Sigmoid colon (tissue), 7 donors: ENCODE results near the gene NUP214. TPM values are rescaled to one million over a fixed set of nuclear protein-coding genes. Genes with fewer than 3 reads are reported as not detected.
"Not testable (repeated sequence)": the region's sequence is repeated elsewhere in the genome, so short reads cannot be mapped to it uniquely, and the experiment has no call there.

ENCODE experiments used
- DNase-seq: peaks from one replicate; pipeline ENCODE4 v3.0.0-alpha.2; 2019
- H3K27ac ChIP-seq, 4 donors: fragments of 200-600 bp; sonication (generic); one replicate each; pipeline ENCODE4 v1.5.1; 2016 to 2019; ENCODE audit warnings: mild to moderate bottlenecking in 1 of 4
- H3K27me3 ChIP-seq, 3 donors: fragments of 200-600 bp; sonication (generic); one replicate each; pipeline ENCODE4 v1.5.1; 2019; ENCODE audit warnings: mild to moderate bottlenecking in 1 of 3
- H3K36me3 ChIP-seq, 4 donors: fragments of 200-600 bp; sonication (generic); one replicate each; pipeline ENCODE4 v1.5.1; 2016 to 2019
- H3K4me1 ChIP-seq, 4 donors: fragments of 200-600 bp; sonication (generic); one replicate each; pipeline ENCODE4 v1.5.1; 2017 to 2019
- H3K4me3 ChIP-seq, 4 donors: fragments of 200-600 bp; sonication (generic); one replicate each; pipeline ENCODE4 v1.5.1; 2017 to 2019; ENCODE audit warnings: mild to moderate bottlenecking in 2 of 4, moderate library complexity in 1 of 4
- H3K9me3 ChIP-seq, 4 donors: fragments of 200-600 bp in 3 of 4; sonication (generic) in 3 of 4; one replicate each; pipeline versions ENCODE4 v1.5.1 to v1.6.1; 2013 to 2019
- CTCF ChIP-seq, 4 experiments: fragments of 450-650 bp in 3 of 4; fragments of 200-600 bp in 1 of 4; IDR thresholded peaks; one replicate each; pipeline ENCODE4 v1.5.1; 2016 to 2019; ENCODE audit warnings: antibody characterized with exemption in 4 of 4, mild to moderate bottlenecking in 3 of 4, moderate library complexity in 2 of 4
- EP300 ChIP-seq, 4 donors: sonication (generic); formaldehyde crosslinking; IDR thresholded peaks; one replicate each; pipeline ENCODE4 v1.6.1; 2017; ENCODE audit warnings: antibody characterized with exemption in 4 of 4
- POLR2A ChIP-seq, 2 donors: fragments of 450-650 bp; IDR thresholded peaks; one replicate each; pipeline ENCODE4 v1.6.1; 2016; ENCODE audit warnings: antibody characterized with exemption in 2 of 2, mild to moderate bottlenecking in 2 of 2, moderate library complexity in 2 of 2
- POLR2AphosphoS5 ChIP-seq, 4 donors: sonication (generic); formaldehyde crosslinking; IDR thresholded peaks; one replicate each; pipeline ENCODE4 v1.6.1; 2017; ENCODE audit warnings: antibody characterized with exemption in 4 of 4
- WGBS, 2 donors: extraction: QIAGEN DNeasy Blood & Tissue Kit; methylation state at CpG; one replicate each; pipeline ENCODE4 v1.1.7; 2013; 5-methylcytosine and 5-hydroxymethylcytosine counted together
- intact Hi-C: fragments of 100-400 bp; cut with DNase I; formaldehyde crosslinking; loops from one replicate; pipeline ENCODE4 v1.15.1; 2023
- polyA plus RNA-seq, 3 donors: library from polyadenylated mRNA; stranded (reverse); fragments of 200-250 nt; gene quantifications; one replicate each; pipeline ENCODE4 v1.2.3, GENCODE V29; 2013
- total RNA-seq, 4 donors: library from RNA; depleted of rRNA; stranded (reverse); fragments of >200 nt; gene quantifications; one replicate each; pipeline ENCODE4 v1.1.0, GENCODE V29; 2016
- donor health status: healthy with polysubstance abuse.
- donor health status: Bipolar disorder and iron deficiency.
- donor health status: healthy.

The NUP214 gene
- total and polyA plus RNA-seq, 7 donors, result 9.2 to 87.5 (median 28.5) TPM

GRCh38 chr9:131239161-131239975, 114.0 kb downstream of the NUP214 start:
- WGBS, 2 donors, result 76 to 89% methylated on average over 23 of the region's 23 CpGs
- DNase-seq, result no peak
- Histone ChIP-seq H3K27ac (no peak overlapping the region), H3K36me3 (peaks cover 0 to 11% (median 9%) of the 10 kb centered on the region in 4 donors), H3K4me1 (peaks cover 0 to 21% (median 14%) of the 10 kb centered on the region in 4 donors), H3K27me3 (no peaks in the 10 kb centered on the region), H3K4me3 (no peak overlapping the region), H3K9me3 (no peaks in the 10 kb centered on the region)
- intact Hi-C loops, result no loop called here
- no peak for TF ChIP-seq POLR2AphosphoS5 (IDR thresholded peaks at IDR 0.05)
- no peak for TF ChIP-seq EP300 (IDR thresholded peaks at IDR 0.05)
- TF ChIP-seq CTCF (IDR thresholded peaks at IDR 0.05), result no peak
- no peak for TF ChIP-seq POLR2A (IDR thresholded peaks at IDR 0.05)

GRCh38 chr9:131240047-131240921, 114.9 kb downstream of the NUP214 start:
- H3K9me3 ChIP-seq, result no peaks in the 10 kb centered on the region
- peaks cover 0 to 4% (median under 1%) of the 10 kb centered on the region in 4 donors for H3K36me3 ChIP-seq
- no peak overlapping the region for H3K4me3 ChIP-seq
- no peaks in the 10 kb centered on the region for H3K27me3 ChIP-seq
- no peak for DNase-seq
- H3K27ac ChIP-seq, result no peak overlapping the region
- no peak for TF ChIP-seq CTCF (IDR thresholded peaks at IDR 0.05)
- no peak for TF ChIP-seq POLR2AphosphoS5 (IDR thresholded peaks at IDR 0.05)
- TF ChIP-seq POLR2A (IDR thresholded peaks at IDR 0.05), result no peak
- TF ChIP-seq EP300 (IDR thresholded peaks at IDR 0.05), result no peak
- H3K4me1 ChIP-seq, result peaks cover 0 to 21% (median 14%) of the 10 kb centered on the region in 4 donors
- WGBS, 2 donors, result 73 to 81% methylated on average over 22 of the region's 22 CpGs
- intact Hi-C loops, result no loop called here

- H3K4me1 ChIP-seq, H3K36me3 ChIP-seq, H3K4me3 ChIP-seq, H3K27ac ChIP-seq, H3K9me3 ChIP-seq, DNase-seq, intact Hi-C loops, H3K27me3 ChIP-seq: not testable (repeated sequence)
- WGBS, 2 donors, result 23 to 84% methylated on average over 5 of the region's 5 CpGs
Measured at GRCh38 chr9:131244331-131244730, 118.9 kb downstream of the NUP214 start.

- no peak overlapping the region for H3K27ac ChIP-seq
- H3K27me3 ChIP-seq, result no peaks in the 10 kb centered on the region
- TF ChIP-seq EP300 (IDR thresholded peaks at IDR 0.05), result no peak
- TF ChIP-seq POLR2A (IDR thresholded peaks at IDR 0.05), result no peak
- TF ChIP-seq POLR2AphosphoS5 (IDR thresholded peaks at IDR 0.05), result no peak
- no peak for TF ChIP-seq CTCF (IDR thresholded peaks at IDR 0.05)
- 82 to 90% methylated on average over 4 of the region's 4 CpGs for WGBS, 2 donors
- H3K4me1 ChIP-seq, result no peaks in the 10 kb centered on the region
- H3K9me3 ChIP-seq, result no peaks in the 10 kb centered on the region
- intact Hi-C loops, result no loop called here
- no peak overlapping the region for H3K4me3 ChIP-seq
- no peak for DNase-seq
- H3K36me3 ChIP-seq, result no peaks in the 10 kb centered on the region
Measured at GRCh38 chr9:131246618-131247017, 121.2 kb downstream of the NUP214 start.

GRCh38 chr9:131252120-131252519, 126.7 kb downstream of the NUP214 start:
- Histone ChIP-seq H3K27ac (peak overlapping the region in 2 of 4 donors; percentile 35 to 47), H3K4me1 (peaks cover 0 to 3% (median 0%) of the 10 kb centered on the region in 4 donors), H3K9me3 (no peaks in the 10 kb centered on the region), H3K27me3 (no peaks in the 10 kb centered on the region), H3K4me3 (peak overlapping the region in 2 of 4 donors; percentile 19 to 29), H3K36me3 (no peaks in the 10 kb centered on the region)
- DNase-seq, result no peak
- 82 to 87% methylated on average over 23 of the region's 23 CpGs for WGBS, 2 donors
- no peak for TF ChIP-seq POLR2AphosphoS5 (IDR thresholded peaks at IDR 0.05)
- no peak for TF ChIP-seq POLR2A (IDR thresholded peaks at IDR 0.05)
- no peak for TF ChIP-seq CTCF (IDR thresholded peaks at IDR 0.05)
- no peak for TF ChIP-seq EP300 (IDR thresholded peaks at IDR 0.05)
- intact Hi-C loops, result no loop called here
